GM12875 (cell line): ENCODE data around the gene TENT4B.
"Not testable (repeated sequence)": the region's sequence is repeated elsewhere in the genome, so short reads cannot be mapped to it uniquely, and the experiment has no call there.

ENCODE experiments used
- H3K4me3 ChIP-seq: one replicate; pipeline ENCODE4 v1.5.1; 2011; ENCODE audit warnings: low read depth, low read length, control low read depth
- CTCF ChIP-seq: IDR thresholded peaks from 2 replicates; pipeline ENCODE4 v1.5.1; 2011; ENCODE audit warnings: low read depth, mild to moderate bottlenecking, control low read depth, inconsistent platforms, low read length, moderate library complexity, borderline replicate concordance; ENCODE audit not compliant: insufficient read depth

TENT4B gene

GRCh38 chr16:50167556-50167955 is 14.4 kb downstream of the TENT4B start:
- no peak for TF ChIP-seq CTCF
- no peak overlapping the region for H3K4me3 ChIP-seq

- no peak for TF ChIP-seq CTCF
- no peak overlapping the region for H3K4me3 ChIP-seq
These were observed 16.5 kb downstream of the TENT4B start for GRCh38 chr16:50169555-50170096.

- H3K4me3 ChIP-seq: not testable (repeated sequence)
These were observed 18.7 kb downstream of the TENT4B start for GRCh38 chr16:50171773-50172172.

- H3K4me3 ChIP-seq: no peak overlapping the region
- no peak for TF ChIP-seq CTCF
These were observed 19.3 kb downstream of the TENT4B start for GRCh38 chr16:50172195-50172922.

GRCh38 chr16:50173316-50173715 is 20.2 kb downstream of the TENT4B start:
- H3K4me3 ChIP-seq: no peak overlapping the region
- no peak for TF ChIP-seq CTCF

- no peak for TF ChIP-seq CTCF
These were observed 25.4 kb downstream of the TENT4B start for GRCh38 chr16:50178491-50178941.

GRCh38 chr16:50182441-50182840 is 29.3 kb downstream of the TENT4B start:
- no peak for TF ChIP-seq CTCF
- no peak overlapping the region for H3K4me3 ChIP-seq

More at GRCh38 chr16:50178491-50178941, 25.4 kb downstream of the TENT4B start:
- H3K4me3 ChIP-seq: no peak overlapping the region
